GM19193 (cell line): Measurements from ENCODE around the gene CDCP1.

Experiments used
- POLR2A ChIP-seq: IDR thresholded peaks from 4 replicates; pipeline ENCODE4 v1.6.1; 2011; ENCODE audit not compliant: insufficient read depth, insufficient read length; ENCODE audit errors: extremely low read depth

The CDCP1 gene

GRCh38 chr3:45067941-45068340 is 78.2 kb downstream of the CDCP1 start:
- no peak for TF ChIP-seq POLR2A

GRCh38 chr3:45067486-45067885 is 78.7 kb downstream of the CDCP1 start:
- no peak for TF ChIP-seq POLR2A

GRCh38 chr3:45066109-45066801 is 79.9 kb downstream of the CDCP1 start:
- no peak for TF ChIP-seq POLR2A

- TF ChIP-seq POLR2A = no peak
Observed at GRCh38 chr3:45065373-45065720, 80.8 kb downstream of the CDCP1 start.

GRCh38 chr3:45064512-45065372 is 81.4 kb downstream of the CDCP1 start:
- TF ChIP-seq POLR2A = no peak

GRCh38 chr3:45062697-45063070 is 83.5 kb downstream of the CDCP1 start:
- no peak for TF ChIP-seq POLR2A

GRCh38 chr3:45060165-45060892 is 85.8 kb downstream of the CDCP1 start:
- no peak for TF ChIP-seq POLR2A

GRCh38 chr3:45059132-45059531 is 87.0 kb downstream of the CDCP1 start:
- no peak for TF ChIP-seq POLR2A

GRCh38 chr3:45057557-45057956 is 88.6 kb downstream of the CDCP1 start:
- no peak for TF ChIP-seq POLR2A

GRCh38 chr3:45056608-45057301 is 89.4 kb downstream of the CDCP1 start:
- TF ChIP-seq POLR2A = no peak

GRCh38 chr3:45055411-45056143 is 90.6 kb downstream of the CDCP1 start:
- no peak for TF ChIP-seq POLR2A

GRCh38 chr3:45055032-45055410 is 91.2 kb downstream of the CDCP1 start:
- TF ChIP-seq POLR2A = no peak

GRCh38 chr3:45054196-45054857 is 91.9 kb downstream of the CDCP1 start:
- TF ChIP-seq POLR2A = no peak

GRCh38 chr3:45051685-45052084 is 94.5 kb downstream of the CDCP1 start:
- TF ChIP-seq POLR2A = no peak

GRCh38 chr3:45049807-45050206 is 96.4 kb downstream of the CDCP1 start:
- TF ChIP-seq POLR2A = no peak

- no peak for TF ChIP-seq POLR2A
Observed at GRCh38 chr3:45048244-45048643, 97.9 kb downstream of the CDCP1 start.
